Brain microvascular endothelial cell (primary cell): ENCODE measurements around the gene ZKSCAN5.

ENCODE experiments used
- DNase-seq: peaks from one replicate; pipeline ENCODE4 v3.0.0-alpha.2; 2020
- H3K27ac ChIP-seq: fragments of 250-450 bp; sonication (Bioruptor Pico); 2 replicates; pipeline ENCODE4 v1.5.1; 2020; ENCODE audit warnings: mild to moderate bottlenecking, moderate library complexity
- H3K27me3 ChIP-seq: fragments of 250-450 bp; sonication (Bioruptor Pico); replicated peaks from 2 replicates; pipeline ENCODE4 v1.5.1; 2020; ENCODE audit warnings: mild to moderate bottlenecking
- H3K36me3 ChIP-seq: fragments of 250-450 bp; sonication (Bioruptor Pico); replicated peaks from 2 replicates; pipeline ENCODE4 v1.5.1; 2020; ENCODE audit warnings: mild to moderate bottlenecking
- H3K4me3 ChIP-seq: 2 replicates; pipeline ENCODE4 v1.5.1; 2011; ENCODE audit warnings: low read depth, mild to moderate bottlenecking, control low read depth, low read length, moderate library complexity
- CTCF ChIP-seq: IDR thresholded peaks from 2 replicates; pipeline ENCODE4 v1.5.1; 2011; ENCODE audit warnings: low read depth, mild to moderate bottlenecking, moderate library complexity, low read length, control low read depth, inconsistent platforms; ENCODE audit errors: missing control alignments
- in situ Hi-C: cut with HindIII; loops from 2 replicates; pipeline ENCODE4 v1.10.0; 2017; ENCODE audit warnings: low sequenced_read_pairs, low pct_ligation_motif_present

ZKSCAN5 gene

DNA sequence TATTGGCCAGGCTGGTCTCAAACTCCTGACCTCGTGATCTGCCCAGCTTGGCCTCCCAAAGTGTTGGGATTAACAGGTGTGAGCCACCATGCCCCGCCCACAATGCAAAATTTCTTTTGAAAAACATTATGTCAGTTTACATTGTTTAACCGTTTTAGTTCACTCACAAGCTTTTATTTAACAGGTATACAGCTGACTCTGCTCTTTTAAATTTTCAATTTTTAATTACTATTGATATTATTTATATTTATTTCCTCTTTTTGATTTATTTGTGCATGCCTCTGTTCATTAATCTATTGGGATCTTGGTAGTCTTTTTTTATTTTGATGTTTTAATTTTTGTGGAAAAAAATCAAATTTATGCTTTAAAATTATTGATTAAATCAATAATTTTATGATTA lies 16.9 kb downstream of the ZKSCAN5 start:
- TF ChIP-seq CTCF = no peak
- Histone ChIP-seq H3K36me3 (peaks cover 44% of the 10 kb centered on the region), H3K27me3 (no peaks in the 10 kb centered on the region), H3K27ac (no peak overlapping the region), H3K4me3 (no peak overlapping the region)
- in situ Hi-C loops = no loop called here
- no peak for DNase-seq

- Histone ChIP-seq H3K36me3 (peaks cover 53% of the 10 kb centered on the region), H3K4me3 (no peak overlapping the region), H3K27me3 (no peaks in the 10 kb centered on the region), H3K27ac (no peak overlapping the region)
- DNase-seq = peak; percentile 4
- in situ Hi-C loops = no loop called here
- peak; percentile 47 for TF ChIP-seq CTCF
Measured at GRCh38 chr7:99525713-99526440, 21.4 kb downstream of the ZKSCAN5 start.

DNA sequence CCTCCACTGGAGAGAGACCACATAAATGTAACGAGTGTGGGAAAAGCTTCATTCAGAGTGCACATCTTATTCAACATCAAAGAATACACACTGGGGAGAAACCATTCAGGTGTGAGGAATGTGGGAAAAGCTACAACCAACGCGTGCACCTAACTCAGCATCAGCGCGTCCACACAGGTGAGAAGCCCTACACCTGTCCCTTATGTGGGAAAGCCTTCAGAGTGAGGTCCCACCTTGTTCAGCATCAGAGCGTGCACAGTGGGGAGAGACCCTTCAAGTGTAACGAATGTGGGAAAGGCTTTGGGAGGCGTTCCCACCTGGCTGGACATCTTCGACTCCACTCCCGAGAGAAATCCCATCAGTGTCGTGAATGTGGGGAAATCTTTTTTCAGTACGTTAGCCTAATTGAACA lies 26.9 kb downstream of the ZKSCAN5 start:
- Histone ChIP-seq H3K36me3 (peaks cover 63% of the 10 kb centered on the region), H3K27me3 (no peaks in the 10 kb centered on the region), H3K4me3 (no peak overlapping the region), H3K27ac (no peak overlapping the region)
- in situ Hi-C loops = no loop called here
- DNase-seq = no peak
- TF ChIP-seq CTCF = no peak

GRCh38 chr7:99535667-99536066 lies 31.2 kb downstream of the ZKSCAN5 start:
- in situ Hi-C loops = no loop called here
- DNase-seq = no peak
- TF ChIP-seq CTCF = no peak
- peaks cover 30% of the 10 kb centered on the region for H3K36me3 ChIP-seq
- H3K27ac ChIP-seq = no peak overlapping the region
- no peak overlapping the region for H3K4me3 ChIP-seq
- no peaks in the 10 kb centered on the region for H3K27me3 ChIP-seq

DNA sequence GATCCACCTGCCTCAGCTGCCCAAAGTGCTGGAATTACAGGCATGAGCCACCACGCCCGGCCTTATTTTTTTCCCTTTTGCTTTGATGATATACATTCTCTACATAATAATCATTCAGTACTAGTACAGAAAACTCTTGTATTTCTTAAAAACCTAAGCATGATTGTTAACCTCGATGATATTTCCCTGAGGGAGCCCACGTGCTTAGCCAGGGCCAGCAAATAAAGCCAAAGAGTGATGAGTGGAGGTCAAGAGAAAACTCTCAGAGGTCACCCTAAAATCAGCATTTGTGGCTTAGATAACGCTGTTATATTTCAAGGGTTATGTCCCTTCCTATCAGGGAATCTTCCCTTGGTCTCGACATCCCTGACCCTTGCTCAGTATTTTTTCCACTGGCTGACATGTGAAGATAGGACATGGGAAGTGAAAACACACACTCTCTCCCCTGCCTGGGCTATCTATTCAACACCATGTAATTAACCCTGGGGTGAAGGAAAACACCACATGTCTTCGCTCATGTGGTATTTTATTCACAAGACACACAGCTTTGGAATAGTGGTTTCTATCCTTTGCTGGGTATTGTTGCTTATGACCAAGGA lies 34.9 kb downstream of the ZKSCAN5 start:
- no peak overlapping the region for H3K27ac ChIP-seq
- TF ChIP-seq CTCF = no peak
- in situ Hi-C loops = no loop called here

More for the DNA sequence above, 34.9 kb downstream of the ZKSCAN5 start:
- Histone ChIP-seq H3K36me3 (no peaks in the 10 kb centered on the region), H3K4me3 (no peak overlapping the region), H3K27me3 (no peaks in the 10 kb centered on the region)
- no peak for DNase-seq
